Keratinocyte (primary cell): Measurements from ENCODE around the gene MIER3. TPM values are rescaled to one million over a fixed set of nuclear protein-coding genes. Genes with fewer than 3 reads are reported as not detected.

Experiments
- DNase-seq: peaks from one replicate; pipeline ENCODE4 v3.0.0-alpha.2; 2011; ENCODE audit warnings: low read depth, missing footprints, low spot score
- FAIRE-seq: peaks from 2 replicates; lab custom pipeline; 2011; peaks lifted over from hg19 to GRCh38; lab: Jason Lieb, UNC
- H2AFZ ChIP-seq: 2 replicates; pipeline ENCODE4 v1.6.0; 2012; ENCODE audit warnings: low read length, control low read depth, inconsistent platforms; ENCODE audit not compliant: control insufficient read depth
- H3K27ac ChIP-seq: 2 replicates; pipeline ENCODE4 v1.5.1; 2011; ENCODE audit warnings: low read length; ENCODE audit not compliant: control insufficient read depth, insufficient read depth
- H3K27me3 ChIP-seq: 3 replicates; pipeline ENCODE4 v1.6.0; 2011; ENCODE audit warnings: low read length; ENCODE audit not compliant: control insufficient read depth, insufficient read depth; ENCODE audit errors: extremely low read depth
- H3K36me3 ChIP-seq, 2 experiments: 2 replicates in 1 of 2; 3 replicates in 1 of 2; pipeline ENCODE4 v1.5.1; 2011; ENCODE audit warnings: low read length in 2 of 2, mild to moderate bottlenecking in 1 of 2; ENCODE audit not compliant: control insufficient read depth in 2 of 2, insufficient read depth in 2 of 2; ENCODE audit errors: extremely low read depth in 1 of 2
- H3K4me1 ChIP-seq: 3 replicates; pipeline ENCODE4 v1.5.1; 2011; ENCODE audit warnings: low read length; ENCODE audit not compliant: control insufficient read depth, insufficient read depth; ENCODE audit errors: extremely low read depth
- H3K4me2 ChIP-seq: 3 replicates; pipeline ENCODE4 v1.6.0; 2011; ENCODE audit warnings: low read depth, low read length; ENCODE audit not compliant: control insufficient read depth, insufficient read depth; ENCODE audit errors: extremely low read depth
- H3K4me3 ChIP-seq, 3 experiments: fragments of 200-600 bp in 1 of 3; sonication (generic) in 1 of 3; 2 replicates in 2 of 3; 3 replicates in 1 of 3; pipeline ENCODE4 v1.5.1; 2011 to 2016; ENCODE audit warnings: low read length in 3 of 3, mild to moderate bottlenecking in 3 of 3, control low read depth in 2 of 3, inconsistent platforms in 1 of 3, low read depth in 1 of 3, mixed read lengths in 1 of 3, mixed run types in 1 of 3, moderate library complexity in 1 of 3; ENCODE audit not compliant: control insufficient read depth in 2 of 3, insufficient read depth in 2 of 3; ENCODE audit errors: extremely low read depth in 1 of 3
- H3K79me2 ChIP-seq: 2 replicates; pipeline ENCODE4 v1.6.0; 2012; ENCODE audit warnings: low read length; ENCODE audit not compliant: control insufficient read depth, insufficient read depth
- H3K9ac ChIP-seq: 3 replicates; pipeline ENCODE4 v1.6.0; 2011; ENCODE audit warnings: low read length; ENCODE audit not compliant: control insufficient read depth, insufficient read depth; ENCODE audit errors: extremely low read depth
- H3K9me1 ChIP-seq: 3 replicates; pipeline ENCODE4 v1.6.0; 2011; ENCODE audit warnings: low read length; ENCODE audit not compliant: control insufficient read depth, insufficient read depth; ENCODE audit errors: extremely low read depth
- H3K9me3 ChIP-seq: 2 replicates; pipeline ENCODE4 v1.5.1; 2012; ENCODE audit warnings: low read depth, low read length; ENCODE audit not compliant: control insufficient read depth
- H4K20me1 ChIP-seq: 3 replicates; pipeline ENCODE4 v1.6.0; 2011; ENCODE audit warnings: low read length; ENCODE audit not compliant: control insufficient read depth, insufficient read depth; ENCODE audit errors: extremely low read depth
- CTCF ChIP-seq, 3 experiments: IDR thresholded peaks in 1 of 3; conservative IDR thresholded peaks in 1 of 3; optimal IDR thresholded peaks in 1 of 3; 2 replicates in 2 of 3; 3 replicates in 1 of 3; pipeline versions ENCODE3 to v1.5.1; 2011; ENCODE audit warnings: low read length in 3 of 3, mild to moderate bottlenecking in 3 of 3, moderate library complexity in 2 of 3, control low read depth in 1 of 3, inconsistent platforms in 1 of 3; ENCODE audit not compliant: insufficient read depth in 2 of 3; ENCODE audit errors: extremely low read depth in 1 of 3
- EZH2 ChIP-seq: IDR thresholded peaks from one replicate; pipeline ENCODE4 v1.6.1; 2012; ENCODE audit warnings: inconsistent platforms, mild to moderate bottlenecking, low read length, moderate library complexity
- dilution Hi-C: fragments of 300-500 bp; cut with MboI; formaldehyde crosslinking; loops from one replicate; pipeline ENCODE4 v1.7.0; 2020; ENCODE audit warnings: low sequenced_read_pairs; ENCODE audit not compliant: extremely low pct_ligation_motif_present
- polyA plus RNA-seq, 5 experiments: library from polyadenylated mRNA; depleted of rRNA in 3 of 5; stranded (reverse) in 3 of 5; stranded (forward) in 1 of 5; unstranded in 1 of 5; fragments of >200 nt; gene quantifications; 1 replicate in 1 of 5; 2 replicates in 3 of 5; 3 replicates in 1 of 5; pipeline versions ENCODE4 v1.2.1 to v1.2.3, GENCODE V29; 2011 to 2012; ENCODE audit warnings: missing spikeins in 2 of 5, low read depth in 1 of 5, low replicate concordance in 1 of 5

MIER3 gene
- polyA plus RNA-seq, 1 donor (not counting 4 experiments of a cell fraction or from before 2014, with no cell fraction given) = 13.3 TPM

GRCh38 chr5:56910210-56910965 is 41.5 kb downstream of the MIER3 start:
- Histone ChIP-seq H3K79me2 (no peaks in the 10 kb centered on the region), H3K9me1 (no peaks in the 10 kb centered on the region), H3K36me3 (peaks cover 0 to 2% of the 10 kb centered on the region in 2 experiments), H3K9me3 (no peaks in the 10 kb centered on the region), H4K20me1 (no peaks in the 10 kb centered on the region), H3K4me2 (peak overlapping the region; percentile 97), H3K9ac (peak overlapping the region; percentile 97), H3K4me1 (peaks cover 16% of the 10 kb centered on the region), H3K4me3 (peak overlapping the region; percentile 41 to 96 (median 91)), H3K27ac (peak overlapping the region; percentile 98), H2AFZ (peak overlapping the region; percentile 98), H3K27me3 (no peaks in the 10 kb centered on the region)
- DNase-seq (peak; percentile 11), FAIRE-seq (no peak)
- dilution Hi-C loops = no loop called here
- no peak for TF ChIP-seq EZH2

GRCh38 chr5:56909294-56910209 is 42.4 kb downstream of the MIER3 start, which contains the start of gene SETD9:
TSS of gene SETD9 (plus strand) at chr5:56909596. CDS start at chr5:56909646, 50 bp downstream.
- Histone ChIP-seq H3K79me2 (no peaks in the 10 kb centered on the region), H3K9me3 (no peaks in the 10 kb centered on the region), H2AFZ (peak within 1 kb of the TSS; percentile 98), H3K4me1 (peaks cover 16% of the 10 kb centered on the region), H3K36me3 (peaks cover 0 to 2% of the 10 kb centered on the region in 2 experiments), H3K27ac (peak within 1 kb of the TSS; percentile 98), H3K9me1 (no peaks in the 10 kb centered on the region), H3K9ac (peak within 1 kb of the TSS; percentile 97), H4K20me1 (no peaks in the 10 kb centered on the region), H3K4me2 (peak within 1 kb of the TSS; percentile 97), H3K27me3 (no peaks in the 10 kb centered on the region), H3K4me3 (peak within 1 kb of the TSS; percentile 58 to 96 (median 91))
- FAIRE-seq (no peak), DNase-seq (peak; percentile 56)
- TF ChIP-seq EZH2 (no peak), CTCF (optimal IDR thresholded peaks at IDR 0.05 in 1 of 3, IDR thresholded peaks at IDR 0.05 in 1 of 3, conservative IDR thresholded peaks at IDR 0.05 in 1 of 3; ENCODE audit: extremely low read depth in 1 of 3, insufficient read depth in 2 of 3, low read length in 3 of 3) (no peak)
- dilution Hi-C loops = no loop called here
